Activated CD8-positive, alpha-beta memory T cell treated with anti-CD3 and anti-CD28 coated beads, Interleukin-2, amount 50 U/mL, for 48 hours (primary cell): ENCODE results near the gene ZFYVE9.

ENCODE experiments used
- DNase-seq: peaks from one replicate; pipeline ENCODE4 v3.0.0-alpha.2; 2020

The ZFYVE9 gene

GRCh38 chr1:52259886-52260285 lies 118.0 kb downstream of the ZFYVE9 start:
- DNase-seq, result no peak

DNA sequence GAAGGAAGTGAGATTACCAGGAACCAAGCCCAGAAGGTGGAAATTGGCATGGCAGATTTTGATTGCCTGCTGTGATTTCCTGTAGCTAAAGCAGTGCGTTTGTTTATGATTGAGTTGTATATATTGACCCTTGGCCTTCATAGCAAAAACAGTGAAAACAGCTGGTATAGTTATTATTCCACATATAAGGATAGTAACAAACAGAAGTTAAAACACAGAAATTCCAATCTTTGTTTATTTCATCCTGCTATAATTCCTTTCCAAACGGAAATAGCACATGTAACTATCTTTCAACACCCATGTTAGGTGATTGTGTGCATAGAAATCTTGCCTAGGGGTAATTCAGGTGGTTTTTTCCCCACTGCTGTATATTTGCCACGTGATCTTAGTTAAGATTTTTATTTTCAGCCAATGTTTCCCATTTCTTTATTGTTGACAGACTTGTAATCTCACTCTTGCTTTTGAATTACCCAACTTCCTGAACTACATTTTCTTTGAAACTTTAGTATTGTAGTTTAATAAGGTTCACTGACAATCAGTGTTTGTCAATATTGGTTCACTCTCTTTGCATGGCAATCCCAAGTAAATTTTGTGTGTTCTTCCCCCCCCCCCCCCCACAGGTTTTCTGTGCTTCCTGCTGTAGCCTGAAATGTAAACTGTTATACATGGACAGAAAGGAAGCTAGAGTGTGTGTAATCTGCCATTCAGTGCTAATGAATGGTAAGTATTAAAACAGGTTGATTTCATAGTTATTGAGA lies 121.4 kb downstream of the ZFYVE9 start:
- DNase-seq, result no peak

- no peak for DNase-seq
Measured at GRCh38 chr1:52264530-52265115, 122.7 kb downstream of the ZFYVE9 start.

GRCh38 chr1:52266507-52266906 lies 124.6 kb downstream of the ZFYVE9 start:
- no peak for DNase-seq

DNA sequence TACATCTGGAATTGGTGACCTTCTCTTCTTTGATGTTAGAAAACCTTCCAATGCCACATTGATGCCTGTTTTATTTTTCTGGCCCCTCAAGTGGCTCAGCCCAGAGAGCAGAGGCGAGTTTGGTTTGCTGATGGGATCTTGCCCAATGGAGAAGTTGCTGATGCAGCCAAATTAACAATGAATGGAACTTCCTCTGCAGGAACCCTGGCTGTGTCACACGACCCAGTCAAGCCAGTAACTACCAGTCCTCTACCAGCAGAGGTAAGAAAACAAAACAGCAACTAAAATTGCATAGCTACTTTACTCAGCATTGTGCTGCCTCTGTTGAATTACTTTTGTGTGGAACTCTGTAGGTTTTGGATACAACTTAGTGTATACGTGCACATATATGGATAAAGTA lies 126.5 kb downstream of the ZFYVE9 start:
- DNase-seq, result no peak

DNA sequence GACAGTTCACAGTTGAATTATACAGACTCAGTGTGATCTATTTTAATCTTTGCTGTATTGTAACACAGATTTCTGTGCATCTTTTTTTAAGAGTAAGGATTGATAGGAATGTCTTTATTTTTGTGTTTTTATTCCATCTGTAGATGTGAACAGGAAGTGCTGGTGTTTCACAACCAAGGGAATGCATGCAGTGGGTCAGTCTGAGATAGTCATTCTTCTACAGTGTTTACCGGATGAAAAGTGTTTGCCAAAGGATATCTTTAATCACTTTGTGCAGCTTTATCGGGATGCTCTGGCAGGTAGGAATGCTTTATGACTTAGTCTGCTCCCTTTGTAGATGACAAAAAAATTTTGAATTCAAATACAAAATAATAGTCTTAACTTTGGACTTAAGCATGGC lies 139.6 kb downstream of the ZFYVE9 start:
- no peak for DNase-seq

DNA sequence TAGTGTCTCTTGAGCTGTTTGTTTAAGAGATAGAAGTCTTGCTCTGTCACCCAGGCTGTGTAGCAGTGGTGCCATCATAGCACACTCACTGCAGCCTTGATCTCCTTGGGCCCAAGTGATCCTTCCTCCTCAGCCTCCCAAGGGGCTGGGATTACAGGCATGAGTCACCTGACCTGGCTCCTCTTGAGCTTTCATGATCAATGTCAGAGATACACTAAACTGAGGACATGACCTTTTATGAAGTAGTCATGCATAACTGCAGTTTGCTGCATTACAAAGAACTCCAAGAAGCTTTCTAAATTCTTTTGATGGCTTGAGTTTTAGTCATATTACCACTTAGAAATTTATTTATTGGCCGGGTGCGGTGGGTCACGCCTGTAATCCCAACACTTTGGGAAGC lies 146.4 kb downstream of the ZFYVE9 start:
- no peak for DNase-seq

- no peak for DNase-seq
Measured at GRCh38 chr1:52294580-52294979, 152.7 kb downstream of the ZFYVE9 start.

DNA sequence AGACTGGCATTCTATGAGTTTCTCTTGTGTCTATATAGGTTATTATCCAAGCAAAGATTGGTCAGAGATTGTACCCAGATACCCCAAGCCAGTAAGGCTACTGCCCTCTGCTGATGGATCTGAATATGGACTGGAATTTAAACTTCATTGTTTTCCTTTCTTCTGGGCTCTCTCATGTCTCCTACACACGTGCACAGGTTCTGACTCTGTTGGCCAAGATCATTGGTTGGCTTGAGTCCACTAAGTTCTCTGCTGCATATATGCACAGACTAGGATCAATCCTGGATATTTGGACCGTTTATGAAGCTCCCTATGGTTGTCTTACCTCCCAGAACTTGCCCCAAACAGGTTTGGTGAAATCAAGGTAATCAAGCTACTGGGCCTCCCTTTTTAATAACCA lies 154.5 kb downstream of the ZFYVE9 start:
- DNase-seq, result no peak

- no peak for DNase-seq
Measured at GRCh38 chr1:52305417-52306226, 163.7 kb downstream of the ZFYVE9 start.

- no peak for DNase-seq
Measured at GRCh38 chr1:52306227-52307006, 164.5 kb downstream of the ZFYVE9 start.

GRCh38 chr1:52321061-52321460 lies 179.2 kb downstream of the ZFYVE9 start:
- no peak for DNase-seq

- no peak for DNase-seq
Measured at GRCh38 chr1:52323731-52324130, 181.8 kb downstream of the ZFYVE9 start.

- DNase-seq, result no peak
Measured at GRCh38 chr1:52325786-52326185, 183.9 kb downstream of the ZFYVE9 start.

- DNase-seq, result no peak
Measured at GRCh38 chr1:52328615-52329014, 186.7 kb downstream of the ZFYVE9 start.

- no peak for DNase-seq
Measured at GRCh38 chr1:52332411-52332810, 190.5 kb downstream of the ZFYVE9 start.

GRCh38 chr1:52334906-52335528 lies 193.1 kb downstream of the ZFYVE9 start:
- DNase-seq, result no peak

DNA sequence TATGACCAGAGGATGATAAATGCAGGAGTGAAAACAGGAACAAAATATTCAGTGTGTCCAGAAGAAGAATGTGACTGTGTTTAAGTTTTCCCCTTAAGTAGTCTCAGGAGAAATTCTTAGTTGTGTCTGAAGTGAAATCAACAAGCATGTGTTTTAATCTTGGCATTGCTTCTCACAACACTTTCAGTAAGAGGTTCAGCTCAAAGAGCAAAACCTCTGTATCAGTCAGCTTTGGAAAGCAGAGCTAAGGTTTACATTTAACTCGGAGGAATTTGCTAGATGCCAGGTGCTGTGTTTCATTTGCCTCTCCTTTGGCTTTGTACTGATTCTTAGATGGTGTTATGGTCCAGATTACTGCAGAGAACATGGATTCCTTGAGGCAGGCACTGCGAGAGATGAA lies 195.6 kb downstream of the ZFYVE9 start:
- no peak for DNase-seq

- no peak for DNase-seq
Measured at GRCh38 chr1:52341655-52342260, 199.9 kb downstream of the ZFYVE9 start.

- DNase-seq, result no peak
Measured at GRCh38 chr1:52343979-52344378, 202.1 kb downstream of the ZFYVE9 start.

- no peak for DNase-seq
Measured at GRCh38 chr1:52345252-52345651, 203.4 kb downstream of the ZFYVE9 start.

- no peak for DNase-seq
Measured at GRCh38 chr1:52346653-52347052, 204.8 kb downstream of the ZFYVE9 start.
